ENCODE measurements around the gene ARID1B.

Gene ARID1B

DNA sequence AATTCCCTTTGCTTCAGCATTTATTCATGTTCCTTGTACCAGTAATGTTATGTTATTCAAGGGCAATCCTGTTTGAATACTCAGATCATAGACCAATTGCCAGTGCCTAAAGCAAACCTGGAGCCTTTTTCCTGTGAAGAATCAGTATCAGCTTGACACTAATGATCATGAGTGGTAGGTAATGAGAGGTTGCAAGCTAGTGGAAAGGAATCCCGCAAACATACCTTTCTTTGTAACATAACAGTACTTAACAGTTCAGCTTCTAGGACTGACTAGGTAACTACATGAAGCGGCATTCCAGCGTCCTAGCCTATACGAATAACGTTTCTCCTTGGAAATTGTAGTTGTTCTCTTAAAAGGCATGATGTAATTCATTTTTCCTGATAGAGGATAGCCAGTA is 292.4 kb downstream of the ARID1B start:
- H3K9ac ChIP-seq (ENCODE audit: low read depth, low read length): no peak overlapping the region
- no peak overlapping the region for H3K27ac ChIP-seq (ENCODE audit: low read depth, low read length)
- no peak overlapping the region for H3K4me3 ChIP-seq (ENCODE audit: low read depth, low read length)
- peaks cover 22% of the 10 kb centered on the region for H3K4me1 ChIP-seq (ENCODE audit: control insufficient read depth, insufficient read depth, low read length)
- H3K27me3 ChIP-seq (ENCODE audit: control insufficient read depth, insufficient read depth, low read length): no peaks in the 10 kb centered on the region
- H3K36me3 ChIP-seq (ENCODE audit: control insufficient read depth, insufficient read depth, low read length): no peaks in the 10 kb centered on the region
- H3K9me3 ChIP-seq (ENCODE audit: control insufficient read depth, insufficient read depth, low read length): no peaks in the 10 kb centered on the region

DNA sequence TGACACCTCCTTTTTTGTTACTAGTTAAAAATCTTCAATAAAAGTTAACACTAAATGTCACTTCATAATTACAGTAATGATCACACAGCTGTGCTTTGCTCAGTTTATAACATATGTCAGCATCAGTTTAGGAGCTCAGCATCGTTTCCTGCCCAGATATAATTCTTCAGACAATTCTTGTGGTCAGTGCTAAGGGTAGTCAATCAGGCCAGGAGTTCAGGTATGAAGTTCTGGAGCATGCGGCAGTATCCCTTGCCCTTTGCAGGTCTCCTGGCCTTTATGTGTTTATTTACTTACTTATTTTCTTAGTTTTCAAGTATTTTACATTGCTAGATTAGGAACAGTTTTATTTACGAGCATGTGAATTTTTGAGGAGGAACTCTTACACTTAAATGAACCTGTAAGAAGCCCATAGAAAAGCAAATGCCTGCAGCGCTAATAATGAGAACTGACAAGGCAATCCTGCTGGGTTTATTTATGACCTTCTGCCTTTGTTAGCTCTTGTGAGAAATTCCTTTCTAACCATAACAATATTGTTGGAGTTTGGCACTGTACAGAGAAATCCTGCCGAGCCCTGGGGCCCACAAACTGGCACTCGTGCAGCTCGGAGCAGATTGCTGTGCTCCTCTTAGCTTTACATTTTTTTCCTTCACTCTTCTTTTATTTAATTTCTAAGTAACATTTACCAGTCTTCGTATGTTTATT is 293.4 kb downstream of the ARID1B start:
- no peaks in the 10 kb centered on the region for H3K36me3 ChIP-seq (ENCODE audit: control insufficient read depth, insufficient read depth, low read length)
- H3K9ac ChIP-seq (ENCODE audit: low read depth, low read length): no peak overlapping the region
- no peak overlapping the region for H3K4me3 ChIP-seq (ENCODE audit: low read depth, low read length)
- H3K27me3 ChIP-seq (ENCODE audit: control insufficient read depth, insufficient read depth, low read length): no peaks in the 10 kb centered on the region
- peak overlapping the region; percentile 40 for H3K27ac ChIP-seq (ENCODE audit: low read depth, low read length)
- peaks cover 22% of the 10 kb centered on the region for H3K4me1 ChIP-seq (ENCODE audit: control insufficient read depth, insufficient read depth, low read length)
- H3K9me3 ChIP-seq (ENCODE audit: control insufficient read depth, insufficient read depth, low read length): no peaks in the 10 kb centered on the region

DNA sequence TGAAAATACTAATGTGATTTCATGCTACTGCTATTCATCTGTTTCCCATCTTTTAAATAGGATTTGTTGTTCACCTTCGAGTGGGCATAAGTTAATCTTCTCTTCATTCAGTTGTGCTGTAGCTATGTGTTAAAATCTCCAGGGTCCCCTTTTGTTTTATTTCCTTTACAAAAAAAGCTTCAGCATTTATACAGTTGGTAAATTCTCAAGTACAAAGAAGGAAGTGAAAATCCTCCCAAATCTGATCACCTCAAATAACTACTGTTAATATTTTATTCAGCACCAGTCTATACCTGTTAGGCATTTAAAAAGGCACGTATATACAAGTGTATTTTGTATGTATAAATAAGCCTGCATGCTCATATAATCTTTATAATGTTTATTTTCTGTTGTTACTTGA is 294.9 kb downstream of the ARID1B start:
- H3K36me3 ChIP-seq (ENCODE audit: control insufficient read depth, insufficient read depth, low read length): no peaks in the 10 kb centered on the region
- H3K27ac ChIP-seq (ENCODE audit: low read depth, low read length): no peak overlapping the region
- H3K4me1 ChIP-seq (ENCODE audit: control insufficient read depth, insufficient read depth, low read length): peaks cover 28% of the 10 kb centered on the region
- H3K9me3 ChIP-seq (ENCODE audit: control insufficient read depth, insufficient read depth, low read length): no peaks in the 10 kb centered on the region
- no peaks in the 10 kb centered on the region for H3K27me3 ChIP-seq (ENCODE audit: control insufficient read depth, insufficient read depth, low read length)
- no peak overlapping the region for H3K9ac ChIP-seq (ENCODE audit: low read depth, low read length)
- H3K4me3 ChIP-seq (ENCODE audit: low read depth, low read length): no peak overlapping the region

- H3K27me3 ChIP-seq (ENCODE audit: control insufficient read depth, insufficient read depth, low read length): no peaks in the 10 kb centered on the region
- H3K9me3 ChIP-seq (ENCODE audit: control insufficient read depth, insufficient read depth, low read length): no peaks in the 10 kb centered on the region
- no peak overlapping the region for H3K27ac ChIP-seq (ENCODE audit: low read depth, low read length)
- peaks cover 43% of the 10 kb centered on the region for H3K4me1 ChIP-seq (ENCODE audit: control insufficient read depth, insufficient read depth, low read length)
- no peak overlapping the region for H3K4me3 ChIP-seq (ENCODE audit: low read depth, low read length)
- no peaks in the 10 kb centered on the region for H3K36me3 ChIP-seq (ENCODE audit: control insufficient read depth, insufficient read depth, low read length)
- no peak overlapping the region for H3K9ac ChIP-seq (ENCODE audit: low read depth, low read length)
Observed at GRCh38 chr6:157073596-157073995, 296.4 kb downstream of the ARID1B start.

GRCh38 chr6:157074969-157075368 is 297.8 kb downstream of the ARID1B start:
- H3K4me1 ChIP-seq (ENCODE audit: control insufficient read depth, insufficient read depth, low read length): peaks cover 37% of the 10 kb centered on the region

DNA sequence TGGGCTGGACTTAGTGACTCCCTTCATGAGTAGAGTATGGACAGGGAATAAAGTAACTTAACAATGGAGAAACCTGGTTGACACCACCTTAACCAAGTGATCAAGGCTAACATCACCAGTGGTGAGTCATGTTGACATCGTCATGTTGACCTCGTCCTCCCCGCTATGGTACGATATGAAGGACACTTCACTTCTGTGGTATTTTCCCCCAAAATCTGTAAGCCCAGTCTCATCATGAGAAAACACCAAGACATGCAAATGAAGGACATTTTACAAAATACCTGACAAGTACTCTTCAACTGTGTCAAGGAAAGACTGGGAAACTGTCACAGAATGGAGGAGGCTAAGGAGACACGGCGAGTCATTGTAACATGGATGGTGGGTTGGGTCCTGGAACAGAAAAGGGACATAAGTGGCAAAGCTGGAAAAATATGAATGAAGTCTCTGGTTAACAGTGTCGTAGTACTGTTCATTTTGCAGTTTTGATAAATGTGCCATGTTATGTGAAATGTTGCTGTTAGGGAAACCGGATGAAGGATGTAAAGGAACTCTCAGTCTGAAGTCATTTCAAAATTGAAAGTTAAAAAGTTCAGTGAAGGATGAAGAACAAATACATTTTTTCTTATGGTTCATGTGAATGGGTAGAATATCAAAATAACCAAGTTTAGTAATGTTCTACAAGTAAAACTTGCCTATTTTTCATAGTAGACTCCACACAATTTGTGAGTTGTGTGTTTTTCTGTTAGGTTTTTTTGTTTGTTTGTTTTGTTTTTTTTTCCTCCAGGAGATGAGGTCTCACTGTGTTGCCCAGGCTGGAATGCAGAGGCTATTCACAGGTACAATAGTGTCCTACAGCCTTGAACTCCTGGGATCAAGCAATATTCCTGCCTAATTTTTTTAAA is 298.6 kb downstream of the ARID1B start:
- Histone ChIP-seq H3K4me1 (ENCODE audit: control insufficient read depth, insufficient read depth, low read length) (peaks cover 35% of the 10 kb centered on the region), H3K27ac (ENCODE audit: low read depth, low read length) (no peak overlapping the region), H3K36me3 (ENCODE audit: control insufficient read depth, insufficient read depth, low read length) (no peaks in the 10 kb centered on the region), H3K9me3 (ENCODE audit: control insufficient read depth, insufficient read depth, low read length) (no peaks in the 10 kb centered on the region), H3K27me3 (ENCODE audit: control insufficient read depth, insufficient read depth, low read length) (no peaks in the 10 kb centered on the region), H3K9ac (ENCODE audit: low read depth, low read length) (no peak overlapping the region), H3K4me3 (ENCODE audit: low read depth, low read length) (no peak overlapping the region)

More at GRCh38 chr6:157074969-157075368, 297.8 kb downstream of the ARID1B start:
- no peak overlapping the region for H3K4me3 ChIP-seq (ENCODE audit: low read depth, low read length)
- H3K9ac ChIP-seq (ENCODE audit: low read depth, low read length): no peak overlapping the region
- H3K36me3 ChIP-seq (ENCODE audit: control insufficient read depth, insufficient read depth, low read length): no peaks in the 10 kb centered on the region
- H3K9me3 ChIP-seq (ENCODE audit: control insufficient read depth, insufficient read depth, low read length): no peaks in the 10 kb centered on the region
- H3K27me3 ChIP-seq (ENCODE audit: control insufficient read depth, insufficient read depth, low read length): no peaks in the 10 kb centered on the region
- no peak overlapping the region for H3K27ac ChIP-seq (ENCODE audit: low read depth, low read length)

GRCh38 chr6:157076451-157076822 is 299.3 kb downstream of the ARID1B start:
- Histone ChIP-seq H3K9ac (ENCODE audit: low read depth, low read length) (no peak overlapping the region), H3K27me3 (ENCODE audit: control insufficient read depth, insufficient read depth, low read length) (no peaks in the 10 kb centered on the region), H3K9me3 (ENCODE audit: control insufficient read depth, insufficient read depth, low read length) (no peaks in the 10 kb centered on the region), H3K4me3 (ENCODE audit: low read depth, low read length) (no peak overlapping the region), H3K36me3 (ENCODE audit: control insufficient read depth, insufficient read depth, low read length) (no peaks in the 10 kb centered on the region), H3K27ac (ENCODE audit: low read depth, low read length) (no peak overlapping the region), H3K4me1 (ENCODE audit: control insufficient read depth, insufficient read depth, low read length) (peaks cover 37% of the 10 kb centered on the region)

DNA sequence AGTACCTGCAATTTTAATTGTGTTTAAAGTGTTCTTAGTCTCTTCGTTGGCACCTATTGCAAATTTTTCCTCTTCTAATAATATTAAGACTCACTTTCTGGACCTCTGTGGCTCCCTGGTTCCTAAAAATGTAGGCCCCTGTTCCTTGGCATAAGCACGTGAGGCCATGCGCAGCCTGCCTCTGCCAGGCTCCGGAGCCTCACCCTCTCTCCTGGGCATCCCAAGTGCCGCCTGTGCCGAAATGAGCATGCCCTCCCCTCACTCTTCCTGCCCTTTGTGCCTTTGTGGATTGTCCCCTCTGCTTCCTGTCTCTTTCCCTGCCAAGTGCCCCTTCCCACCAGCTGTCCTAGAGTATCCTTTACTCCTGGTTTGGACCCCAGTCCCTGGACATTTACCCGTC is 300.1 kb downstream of the ARID1B start:
- H3K36me3 ChIP-seq (ENCODE audit: control insufficient read depth, insufficient read depth, low read length): no peaks in the 10 kb centered on the region
- H3K4me1 ChIP-seq (ENCODE audit: control insufficient read depth, insufficient read depth, low read length): peaks cover 41% of the 10 kb centered on the region
- H3K27ac ChIP-seq (ENCODE audit: low read depth, low read length): no peak overlapping the region
- no peak overlapping the region for H3K4me3 ChIP-seq (ENCODE audit: low read depth, low read length)
- no peaks in the 10 kb centered on the region for H3K9me3 ChIP-seq (ENCODE audit: control insufficient read depth, insufficient read depth, low read length)
- H3K27me3 ChIP-seq (ENCODE audit: control insufficient read depth, insufficient read depth, low read length): no peaks in the 10 kb centered on the region
- no peak overlapping the region for H3K9ac ChIP-seq (ENCODE audit: low read depth, low read length)

- Histone ChIP-seq H3K9ac (ENCODE audit: low read depth, low read length) (no peak overlapping the region), H3K27ac (ENCODE audit: low read depth, low read length) (no peak overlapping the region), H3K36me3 (ENCODE audit: control insufficient read depth, insufficient read depth, low read length) (no peaks in the 10 kb centered on the region), H3K4me3 (ENCODE audit: low read depth, low read length) (no peak overlapping the region), H3K4me1 (ENCODE audit: control insufficient read depth, insufficient read depth, low read length) (peaks cover 42% of the 10 kb centered on the region), H3K9me3 (ENCODE audit: control insufficient read depth, insufficient read depth, low read length) (no peaks in the 10 kb centered on the region), H3K27me3 (ENCODE audit: control insufficient read depth, insufficient read depth, low read length) (no peaks in the 10 kb centered on the region)
Observed at GRCh38 chr6:157078326-157078725, 301.1 kb downstream of the ARID1B start.

DNA sequence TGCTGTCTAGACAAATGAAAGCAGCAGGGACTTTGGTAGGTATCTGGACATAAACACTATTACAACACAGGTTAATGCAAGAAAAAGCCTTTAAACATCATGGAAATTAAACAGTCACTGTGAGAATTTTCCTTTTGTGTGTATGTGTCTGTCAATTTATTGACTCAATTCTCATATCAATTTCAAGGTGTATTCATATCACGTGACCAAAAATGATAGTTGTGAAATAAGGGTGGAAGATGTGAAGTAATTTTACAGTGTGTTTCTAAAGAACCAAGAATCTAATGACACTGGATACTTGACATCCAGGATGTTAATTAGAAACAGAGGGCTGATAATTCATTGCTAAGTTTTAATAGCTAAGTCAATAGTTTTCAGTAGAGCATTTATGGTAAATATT is 302.1 kb downstream of the ARID1B start:
- H3K9me3 ChIP-seq (ENCODE audit: control insufficient read depth, insufficient read depth, low read length): no peaks in the 10 kb centered on the region
- H3K4me3 ChIP-seq (ENCODE audit: low read depth, low read length): no peak overlapping the region
- peaks cover 42% of the 10 kb centered on the region for H3K4me1 ChIP-seq (ENCODE audit: control insufficient read depth, insufficient read depth, low read length)
- no peaks in the 10 kb centered on the region for H3K27me3 ChIP-seq (ENCODE audit: control insufficient read depth, insufficient read depth, low read length)
- no peak overlapping the region for H3K9ac ChIP-seq (ENCODE audit: low read depth, low read length)
- no peaks in the 10 kb centered on the region for H3K36me3 ChIP-seq (ENCODE audit: control insufficient read depth, insufficient read depth, low read length)
- no peak overlapping the region for H3K27ac ChIP-seq (ENCODE audit: low read depth, low read length)

DNA sequence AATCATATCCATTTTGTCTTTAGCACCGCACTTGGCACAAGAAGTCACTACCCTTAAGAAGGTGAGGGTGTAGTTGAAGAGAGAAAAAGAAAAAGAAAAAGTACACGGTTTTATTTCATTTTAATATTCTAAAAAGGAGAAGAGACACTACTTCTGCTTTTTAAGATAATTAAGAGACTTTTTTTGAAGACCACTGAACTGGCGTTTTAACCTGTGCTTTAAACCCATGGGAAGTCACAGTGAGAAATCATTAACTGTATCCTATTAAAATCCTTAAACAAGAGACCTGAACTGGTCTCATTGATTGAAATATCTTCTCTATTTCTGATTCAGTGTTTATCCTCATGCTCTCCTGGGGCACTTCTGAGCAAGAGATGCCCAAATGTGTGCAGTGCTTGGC is 302.6 kb downstream of the ARID1B start:
- H3K36me3 ChIP-seq (ENCODE audit: control insufficient read depth, insufficient read depth, low read length): peaks cover 3% of the 10 kb centered on the region; the same call in 1 of the 2 replicates
- no peaks in the 10 kb centered on the region for H3K9me3 ChIP-seq (ENCODE audit: control insufficient read depth, insufficient read depth, low read length)
- H3K9ac ChIP-seq (ENCODE audit: low read depth, low read length): no peak overlapping the region
- no peak overlapping the region for H3K27ac ChIP-seq (ENCODE audit: low read depth, low read length)
- H3K4me3 ChIP-seq (ENCODE audit: low read depth, low read length): no peak overlapping the region
- H3K27me3 ChIP-seq (ENCODE audit: control insufficient read depth, insufficient read depth, low read length): no peaks in the 10 kb centered on the region
- peaks cover 42% of the 10 kb centered on the region for H3K4me1 ChIP-seq (ENCODE audit: control insufficient read depth, insufficient read depth, low read length)
